Astrocyte (in vitro differentiated cells and primary cell): ENCODE measurements around the gene TSPAN2. TPM values are rescaled to one million over a fixed set of nuclear protein-coding genes. Genes with fewer than 3 reads are reported as not detected.

Experiments
- DNase-seq: peaks from one replicate; pipeline ENCODE4 v3.0.0-alpha.2; 2010; ENCODE audit warnings: low read depth
- FAIRE-seq: peaks from 2 replicates; lab custom pipeline; 2011; peaks lifted over from hg19 to GRCh38; lab: Jason Lieb, UNC
- H2AFZ ChIP-seq: 2 replicates; pipeline ENCODE4 v1.6.0; 2012; ENCODE audit warnings: low read depth, low read length, inconsistent platforms
- H3K27ac ChIP-seq: 2 replicates; pipeline ENCODE4 v1.5.1; 2011; ENCODE audit warnings: low read depth, low read length, inconsistent platforms
- H3K27me3 ChIP-seq: 2 replicates; pipeline ENCODE4 v1.6.0; 2011; ENCODE audit warnings: low read length, inconsistent platforms; ENCODE audit not compliant: insufficient read depth
- H3K36me3 ChIP-seq: 2 replicates; pipeline ENCODE4 v1.5.1; 2011; ENCODE audit warnings: low read length, inconsistent platforms; ENCODE audit not compliant: insufficient read depth
- H3K4me1 ChIP-seq: 2 replicates; pipeline ENCODE4 v1.5.1; 2011; ENCODE audit warnings: low read length, inconsistent platforms; ENCODE audit not compliant: insufficient read depth
- H3K4me2 ChIP-seq: 2 replicates; pipeline ENCODE4 v1.6.0; 2012; ENCODE audit warnings: low read length, inconsistent platforms
- H3K4me3 ChIP-seq: 2 replicates; pipeline ENCODE4 v1.5.1; 2011; ENCODE audit warnings: low read depth, mild to moderate bottlenecking, low read length, inconsistent platforms; ENCODE audit not compliant: insufficient read depth
- H3K79me2 ChIP-seq: 2 replicates; pipeline ENCODE4 v1.6.0; 2012; ENCODE audit warnings: mild to moderate bottlenecking, low read length, inconsistent platforms; ENCODE audit not compliant: insufficient read depth
- H3K9ac ChIP-seq: 2 replicates; pipeline ENCODE4 v1.6.0; 2012; ENCODE audit warnings: mild to moderate bottlenecking, low read length, inconsistent platforms
- H3K9me3 ChIP-seq: 2 replicates; pipeline ENCODE4 v1.5.1; 2012; ENCODE audit warnings: low read depth, mild to moderate bottlenecking, low read length, inconsistent platforms; ENCODE audit not compliant: insufficient read depth
- H4K20me1 ChIP-seq: 2 replicates; pipeline ENCODE4 v1.6.0; 2012; ENCODE audit warnings: low read length, inconsistent platforms; ENCODE audit not compliant: insufficient read depth
- H3K27ac Mint-ChIP-seq: one replicate; pipeline ENCODE4 v1.8.0; 2021; ENCODE audit warnings: mild to moderate bottlenecking, mixed read lengths; ENCODE audit not compliant: unreplicated experiment
- H3K27me3 Mint-ChIP-seq: one replicate; pipeline ENCODE4 v1.8.0; 2021; ENCODE audit warnings: low read depth, mixed read lengths; ENCODE audit not compliant: unreplicated experiment
- H3K36me3 Mint-ChIP-seq: one replicate; pipeline ENCODE4 v1.8.0; 2021; ENCODE audit warnings: low read depth, mixed read lengths; ENCODE audit not compliant: unreplicated experiment
- H3K4me1 Mint-ChIP-seq: one replicate; pipeline ENCODE4 v1.8.0; 2021; ENCODE audit warnings: low read depth, mixed read lengths; ENCODE audit not compliant: unreplicated experiment
- H3K4me3 Mint-ChIP-seq: one replicate; pipeline ENCODE4 v1.8.0; 2021; ENCODE audit warnings: mild to moderate bottlenecking, moderate library complexity, mixed read lengths; ENCODE audit not compliant: unreplicated experiment
- H3K9me3 Mint-ChIP-seq: one replicate; pipeline ENCODE4 v1.8.0; 2021; ENCODE audit warnings: mild to moderate bottlenecking, mixed read lengths; ENCODE audit not compliant: unreplicated experiment
- CTCF ChIP-seq: IDR thresholded peaks from 2 replicates; pipeline ENCODE4 v1.5.1; 2011; ENCODE audit warnings: low read depth, mild to moderate bottlenecking, inconsistent platforms, low read length, moderate library complexity; ENCODE audit not compliant: insufficient read depth
- EZH2 ChIP-seq: IDR thresholded peaks from 2 replicates; pipeline ENCODE4 v1.6.1; 2012; ENCODE audit warnings: mild to moderate bottlenecking, low read length, inconsistent platforms; ENCODE audit not compliant: insufficient read depth
- total RNA-seq: library from RNA; stranded (reverse); gene quantifications from 2 replicates; pipeline ENCODE4 v1.2.1, GENCODE V29; 2021

TSPAN2 gene
- total RNA-seq, 1 donor from 2014 or later, result 23.7 TPM

- Histone ChIP-seq H3K79me2 (no peaks in the 10 kb centered on the region), H3K9me3 (no peaks in the 10 kb centered on the region), H3K9ac (no peak overlapping the region), H3K4me1 (peaks cover 6% of the 10 kb centered on the region), H3K4me3 (no peak overlapping the region), H2AFZ (no peak overlapping the region), H3K36me3 (no peaks in the 10 kb centered on the region), H3K27me3 (no peaks in the 10 kb centered on the region), H3K4me2 (no peak overlapping the region), H3K27ac (no peak overlapping the region), H4K20me1 (no peaks in the 10 kb centered on the region)
- Mint-ChIP-seq H3K36me3 (peaks cover 2% of the 10 kb centered on the region), H3K27ac (no peak overlapping the region), H3K9me3 (peaks cover 5% of the 10 kb centered on the region), H3K27me3 (no peaks in the 10 kb centered on the region), H3K4me3 (no peak overlapping the region), H3K4me1 (peaks cover 10% of the 10 kb centered on the region)
- FAIRE-seq (no peak), DNase-seq (no peak)
- TF ChIP-seq EZH2 (no peak), CTCF (no peak)
Measured at GRCh38 chr1:115127539-115127938, 38.2 kb upstream of the TSPAN2 start.

- H3K36me3 Mint-ChIP-seq, result peaks cover 2% of the 10 kb centered on the region
- Histone ChIP-seq H3K4me1 (peaks cover 6% of the 10 kb centered on the region), H3K4me2 (no peak overlapping the region), H3K4me3 (no peak overlapping the region), H3K36me3 (no peaks in the 10 kb centered on the region), H3K27me3 (no peaks in the 10 kb centered on the region), H3K79me2 (no peaks in the 10 kb centered on the region), H3K9me3 (no peaks in the 10 kb centered on the region), H3K9ac (no peak overlapping the region), H3K27ac (no peak overlapping the region), H4K20me1 (no peaks in the 10 kb centered on the region), H2AFZ (no peak overlapping the region)
- no peak overlapping the region for H3K4me3 Mint-ChIP-seq
- H3K9me3 Mint-ChIP-seq, result peaks cover 5% of the 10 kb centered on the region
- H3K27ac Mint-ChIP-seq, result no peak overlapping the region
- no peak for DNase-seq
- no peak for FAIRE-seq
- TF ChIP-seq EZH2 (no peak), CTCF (no peak)
- no peaks in the 10 kb centered on the region for H3K27me3 Mint-ChIP-seq
- peaks cover 10% of the 10 kb centered on the region for H3K4me1 Mint-ChIP-seq
Measured at GRCh38 chr1:115126516-115126915, 37.2 kb upstream of the TSPAN2 start.

- H3K9ac ChIP-seq, result no peak overlapping the region
- H3K27ac ChIP-seq, result no peak overlapping the region
- H3K4me3 Mint-ChIP-seq, result no peak overlapping the region
Measured at GRCh38 chr1:115123116-115123515, 33.8 kb upstream of the TSPAN2 start.

More at GRCh38 chr1:115123116-115123515, 33.8 kb upstream of the TSPAN2 start:
- no peak overlapping the region for H2AFZ ChIP-seq
- H3K4me3 ChIP-seq, result no peak overlapping the region
- no peaks in the 10 kb centered on the region for H3K27me3 Mint-ChIP-seq
- H3K9me3 ChIP-seq, result peaks cover 3% of the 10 kb centered on the region
- H3K36me3 Mint-ChIP-seq, result peaks cover 2% of the 10 kb centered on the region
- H3K27ac Mint-ChIP-seq, result no peak overlapping the region
- H4K20me1 ChIP-seq, result no peaks in the 10 kb centered on the region
- DNase-seq (peak; percentile 16), FAIRE-seq (no peak)
- peaks cover 6% of the 10 kb centered on the region for H3K4me1 ChIP-seq
- no peaks in the 10 kb centered on the region for H3K27me3 ChIP-seq
- TF ChIP-seq CTCF (no peak), EZH2 (no peak)
- peaks cover 5% of the 10 kb centered on the region for H3K4me1 Mint-ChIP-seq
- H3K79me2 ChIP-seq, result no peaks in the 10 kb centered on the region
- peaks cover 12% of the 10 kb centered on the region for H3K9me3 Mint-ChIP-seq
- no peaks in the 10 kb centered on the region for H3K36me3 ChIP-seq
- no peak overlapping the region for H3K4me2 ChIP-seq
